H9 (cell line): Measurements from ENCODE around the gene ATF1. TPM values are rescaled to one million over a fixed set of nuclear protein-coding genes. Genes with fewer than 3 reads are reported as not detected.

Experiments used
- DNase-seq: peaks from one replicate; pipeline ENCODE4 v3.0.0-alpha.2; 2017
- H2AFZ ChIP-seq: one replicate; pipeline ENCODE4 v1.6.1; 2013; ENCODE audit warnings: mild to moderate bottlenecking, low read length, control low read depth, moderate library complexity
- H2AK5ac ChIP-seq: 2 replicates; pipeline ENCODE4 v1.6.1; 2013; ENCODE audit warnings: low read length, control low read depth, mixed read lengths; ENCODE audit not compliant: insufficient read length
- H2BK120ac ChIP-seq: one replicate; pipeline ENCODE4 v1.6.1; 2013; ENCODE audit warnings: low read depth, mild to moderate bottlenecking, low read length, control low read depth, inconsistent platforms; ENCODE audit not compliant: poor library complexity, severe bottlenecking
- H2BK12ac ChIP-seq: 2 replicates; pipeline ENCODE4 v1.6.1; 2013; ENCODE audit warnings: low read length, control low read depth, mixed read lengths, low read depth; ENCODE audit not compliant: insufficient read length
- H2BK15ac ChIP-seq: 2 replicates; pipeline ENCODE4 v1.6.1; 2013; ENCODE audit warnings: low read depth, low read length, control low read depth
- H2BK20ac ChIP-seq: one replicate; pipeline ENCODE4 v1.6.1; 2013; ENCODE audit warnings: low read depth, mild to moderate bottlenecking, low read length, control low read depth, inconsistent platforms; ENCODE audit not compliant: poor library complexity, severe bottlenecking
- H2BK5ac ChIP-seq: 2 replicates; pipeline ENCODE4 v1.6.1; 2013; ENCODE audit warnings: low read length, control low read depth, mixed read lengths; ENCODE audit not compliant: insufficient read length
- H3K14ac ChIP-seq: 2 replicates; pipeline ENCODE4 v1.6.1; 2013; ENCODE audit warnings: low read length, control low read depth; ENCODE audit not compliant: insufficient read depth
- H3K18ac ChIP-seq: 2 replicates; pipeline ENCODE4 v1.6.1; 2013; ENCODE audit warnings: low read depth, mild to moderate bottlenecking, mixed read lengths, low read length, control low read depth; ENCODE audit not compliant: insufficient read length
- H3K23ac ChIP-seq: 2 replicates; pipeline ENCODE4 v1.6.1; 2013; ENCODE audit warnings: low read length, control low read depth, mixed read lengths, low read depth; ENCODE audit not compliant: insufficient read length
- H3K23me2 ChIP-seq: 2 replicates; pipeline ENCODE4 v1.6.1; 2013; ENCODE audit warnings: low read depth, mild to moderate bottlenecking, mixed read lengths, low read length, control low read depth; ENCODE audit not compliant: insufficient read length, poor library complexity, severe bottlenecking
- H3K27ac ChIP-seq: 2 replicates; pipeline ENCODE4 v1.5.1; 2013; ENCODE audit warnings: low read length, control low read depth, mixed read lengths, low read depth; ENCODE audit not compliant: insufficient read length
- H3K27me3 ChIP-seq: 2 replicates; pipeline ENCODE4 v1.6.1; 2013; ENCODE audit warnings: low read length, control low read depth, inconsistent platforms; ENCODE audit not compliant: insufficient read depth
- H3K4ac ChIP-seq: 2 replicates; pipeline ENCODE4 v1.6.1; 2013; ENCODE audit warnings: low read depth, mild to moderate bottlenecking, control low read depth, inconsistent platforms, low read length, moderate library complexity
- H3K4me1 ChIP-seq: 2 replicates; pipeline ENCODE4 v1.6.1; 2013; ENCODE audit warnings: low read length, control low read depth, inconsistent platforms; ENCODE audit not compliant: insufficient read depth
- H3K4me2 ChIP-seq: 2 replicates; pipeline ENCODE4 v1.6.1; 2013; ENCODE audit warnings: low read length, control low read depth, mixed read lengths; ENCODE audit not compliant: insufficient read length, insufficient read depth
- H3K56ac ChIP-seq: 2 replicates; pipeline ENCODE4 v1.6.1; 2013; ENCODE audit warnings: low read depth, mild to moderate bottlenecking, mixed read lengths, low read length, control low read depth; ENCODE audit not compliant: insufficient read length
- H3K79me1 ChIP-seq: 2 replicates; pipeline ENCODE4 v1.6.1; 2013; ENCODE audit warnings: low read depth, mild to moderate bottlenecking, moderate library complexity, low read length, control low read depth, inconsistent platforms; ENCODE audit not compliant: insufficient read depth, poor library complexity, severe bottlenecking
- H3K79me2 ChIP-seq: 2 replicates; pipeline ENCODE4 v1.6.1; 2013; ENCODE audit warnings: low read length, control low read depth, inconsistent platforms; ENCODE audit not compliant: insufficient read depth
- H3K9ac ChIP-seq: 2 replicates; pipeline ENCODE4 v1.6.1; 2013; ENCODE audit warnings: low read length, control low read depth, mixed read lengths; ENCODE audit not compliant: insufficient read length; ENCODE audit errors: extremely low read depth
- H3K9me3 ChIP-seq: one replicate; pipeline ENCODE4 v1.6.1; 2013; ENCODE audit warnings: low read depth, low read length, inconsistent platforms; ENCODE audit not compliant: control insufficient read depth
- H3T11ph ChIP-seq: one replicate; pipeline ENCODE4 v1.6.1; 2013; ENCODE audit warnings: mild to moderate bottlenecking, low read length, control low read depth, inconsistent platforms
- H4K20me1 ChIP-seq: one replicate; pipeline ENCODE4 v1.6.1; 2013; ENCODE audit not compliant: control insufficient read depth, insufficient read length, insufficient read depth
- H4K5ac ChIP-seq: 2 replicates; pipeline ENCODE4 v1.6.1; 2013; ENCODE audit warnings: low read depth, mild to moderate bottlenecking, mixed read lengths, low read length, control low read depth; ENCODE audit not compliant: insufficient read length
- H4K8ac ChIP-seq: replicated peaks from 2 replicates; pipeline ENCODE4 v1.6.1; 2013; ENCODE audit warnings: low read length, control low read depth, mixed read lengths, low read depth; ENCODE audit not compliant: insufficient read length
- H4K91ac ChIP-seq: 2 replicates; pipeline ENCODE4 v1.6.1; 2013; ENCODE audit warnings: low read depth, mild to moderate bottlenecking, moderate library complexity, mixed read lengths, low read length, control low read depth; ENCODE audit not compliant: insufficient read length
- H3K27ac Mint-ChIP-seq, 3 experiments: 2 replicates in 2 of 3; 3 replicates in 1 of 3; pipeline ENCODE4 v1.8.0; 2020 to 2021; ENCODE audit warnings: mixed read lengths in 3 of 3, mild to moderate bottlenecking in 1 of 3, moderate library complexity in 1 of 3
- H3K27me3 Mint-ChIP-seq: 2 replicates; pipeline ENCODE4 v1.8.0; 2021; ENCODE audit warnings: low read depth, mild to moderate bottlenecking, moderate library complexity, mixed read lengths
- H3K36me3 Mint-ChIP-seq, 3 experiments: 2 replicates in 2 of 3; 3 replicates in 1 of 3; pipeline ENCODE4 v1.8.0; 2020 to 2021; ENCODE audit warnings: low read depth in 3 of 3, mixed read lengths in 3 of 3; ENCODE audit not compliant: insufficient read depth in 1 of 3
- H3K4me1 Mint-ChIP-seq, 2 experiments: 2 replicates each; pipeline ENCODE4 v1.8.0; 2020; ENCODE audit warnings: mixed read lengths in 2 of 2
- H3K4me3 Mint-ChIP-seq, 2 experiments: 2 replicates in 1 of 2; 3 replicates in 1 of 2; pipeline ENCODE4 v1.8.0; 2020 to 2021; ENCODE audit warnings: mild to moderate bottlenecking in 2 of 2, mixed read lengths in 2 of 2, moderate library complexity in 1 of 2
- H3K9me3 Mint-ChIP-seq, 2 experiments: 2 replicates in 1 of 2; 3 replicates in 1 of 2; pipeline ENCODE4 v1.8.0; 2020; ENCODE audit warnings: mild to moderate bottlenecking in 2 of 2, mixed read lengths in 2 of 2, moderate library complexity in 1 of 2
- WGBS: extraction: QIAGEN DNeasy Blood & Tissue Kit; methylation state at CpG from one replicate; pipeline ENCODE4 v1.1.7; 2013; ENCODE audit warnings: missing lambda C conversion rate, low lambda C conversion rate, mixed read lengths; ENCODE audit not compliant: insufficient read length; ENCODE audit errors: extremely low coverage; 5-methylcytosine and 5-hydroxymethylcytosine counted together
- total RNA-seq: library from RNA; stranded (reverse); gene quantifications from 2 replicates; pipeline ENCODE4 v1.2.1, GENCODE V29; 2021
- TF ChIP-seq, protein P1 (sequence below): fragments of 200-600 bp; sonication (generic); conservative IDR thresholded peaks from 3 replicates; pipeline ENCODE4 v1.8.0; 2021; ENCODE audit warnings: antibody characterized with exemption, mild to moderate bottlenecking

ATF1 gene
- total RNA-seq, 1 experiment from 2014 or later, result 47.8 TPM

- TF ChIP-seq, protein P1, sequence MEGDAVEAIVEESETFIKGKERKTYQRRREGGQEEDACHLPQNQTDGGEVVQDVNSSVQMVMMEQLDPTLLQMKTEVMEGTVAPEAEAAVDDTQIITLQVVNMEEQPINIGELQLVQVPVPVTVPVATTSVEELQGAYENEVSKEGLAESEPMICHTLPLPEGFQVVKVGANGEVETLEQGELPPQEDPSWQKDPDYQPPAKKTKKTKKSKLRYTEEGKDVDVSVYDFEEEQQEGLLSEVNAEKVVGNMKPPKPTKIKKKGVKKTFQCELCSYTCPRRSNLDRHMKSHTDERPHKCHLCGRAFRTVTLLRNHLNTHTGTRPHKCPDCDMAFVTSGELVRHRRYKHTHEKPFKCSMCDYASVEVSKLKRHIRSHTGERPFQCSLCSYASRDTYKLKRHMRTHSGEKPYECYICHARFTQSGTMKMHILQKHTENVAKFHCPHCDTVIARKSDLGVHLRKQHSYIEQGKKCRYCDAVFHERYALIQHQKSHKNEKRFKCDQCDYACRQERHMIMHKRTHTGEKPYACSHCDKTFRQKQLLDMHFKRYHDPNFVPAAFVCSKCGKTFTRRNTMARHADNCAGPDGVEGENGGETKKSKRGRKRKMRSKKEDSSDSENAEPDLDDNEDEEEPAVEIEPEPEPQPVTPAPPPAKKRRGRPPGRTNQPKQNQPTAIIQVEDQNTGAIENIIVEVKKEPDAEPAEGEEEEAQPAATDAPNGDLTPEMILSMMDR, result no peak
- Histone ChIP-seq H3K23ac (no peak overlapping the region), H3K79me1 (no peaks in the 10 kb centered on the region), H3K27ac (no peak overlapping the region), H3K9me3 (peaks cover 6% of the 10 kb centered on the region), H3K18ac (no peak overlapping the region), H3K14ac (no peak overlapping the region), H2BK15ac (no peak overlapping the region), H3K27me3 (no peaks in the 10 kb centered on the region), H4K5ac (no peak overlapping the region), H2BK120ac (no peak overlapping the region), H3K23me2 (no peaks in the 10 kb centered on the region), H3T11ph (no peak overlapping the region), H2BK20ac (no peak overlapping the region), H2AFZ (no peak overlapping the region), H3K4ac (no peak overlapping the region), H4K20me1 (no peaks in the 10 kb centered on the region), H3K9ac (no peak overlapping the region), H3K4me1 (no peaks in the 10 kb centered on the region), H2BK12ac (no peak overlapping the region), H2BK5ac (no peak overlapping the region), H4K91ac (no peak overlapping the region), H3K4me2 (no peak overlapping the region), H3K79me2 (no peaks in the 10 kb centered on the region), H2AK5ac (no peak overlapping the region), H3K56ac (no peak overlapping the region), H4K8ac (no peak overlapping the region)
- H3K27me3 Mint-ChIP-seq, result no peaks in the 10 kb centered on the region
- H3K27ac Mint-ChIP-seq, result no peak overlapping the region
- no peak overlapping the region for H3K4me3 Mint-ChIP-seq
- DNase-seq, result no peak
- H3K4me1 Mint-ChIP-seq, result no peaks in the 10 kb centered on the region
- H3K36me3 Mint-ChIP-seq, result peaks cover 8 to 26% (median 18%) of the 10 kb centered on the region in 3 experiments
- H3K9me3 Mint-ChIP-seq, result peaks cover 29 to 33% of the 10 kb centered on the region in 2 experiments
- no CpG with 5 or more reads among the region's 2 CpGs for WGBS
Measured at GRCh38 chr12:50839042-50839441, 75.1 kb downstream of the ATF1 start.
